Measurements from ENCODE around the gene TM2D1.

The TM2D1 gene

DNA sequence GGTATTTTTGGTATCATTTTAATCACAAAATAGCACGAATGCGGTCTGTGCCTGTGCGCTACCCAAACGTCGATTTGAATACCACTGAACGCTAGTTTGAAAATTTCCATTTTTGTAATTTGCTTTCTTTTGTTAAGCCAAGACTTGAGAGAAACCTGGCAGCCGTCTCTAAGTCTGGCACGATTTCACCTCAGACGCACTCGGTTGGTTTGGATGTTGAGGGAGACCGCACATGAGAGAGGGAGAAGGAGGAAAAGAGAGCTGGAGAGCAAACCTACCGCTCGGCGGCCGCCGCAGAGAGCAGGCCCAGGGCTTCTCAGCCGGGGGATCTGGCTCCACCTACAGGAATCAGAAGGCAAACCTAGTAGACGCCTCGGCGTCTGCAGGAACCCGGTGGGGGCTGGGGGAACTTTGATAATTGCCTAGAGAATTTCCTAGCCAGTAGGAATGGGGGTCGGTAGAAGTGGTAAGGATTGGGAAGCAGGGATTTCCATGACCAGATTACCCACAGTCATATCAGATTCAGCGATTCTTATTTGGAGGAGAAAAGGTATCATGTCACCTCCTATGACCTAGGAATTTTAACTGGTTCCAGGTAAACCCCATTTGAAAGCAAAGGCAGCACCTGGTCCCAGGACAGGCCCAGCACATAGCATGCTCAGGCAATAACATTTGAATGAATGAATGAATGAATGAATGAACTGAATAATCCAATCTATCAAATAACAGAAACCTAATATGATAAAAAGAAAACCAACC is 83.2 kb downstream of the TM2D1 start:
- DNase-seq: peak; percentile 75

DNA sequence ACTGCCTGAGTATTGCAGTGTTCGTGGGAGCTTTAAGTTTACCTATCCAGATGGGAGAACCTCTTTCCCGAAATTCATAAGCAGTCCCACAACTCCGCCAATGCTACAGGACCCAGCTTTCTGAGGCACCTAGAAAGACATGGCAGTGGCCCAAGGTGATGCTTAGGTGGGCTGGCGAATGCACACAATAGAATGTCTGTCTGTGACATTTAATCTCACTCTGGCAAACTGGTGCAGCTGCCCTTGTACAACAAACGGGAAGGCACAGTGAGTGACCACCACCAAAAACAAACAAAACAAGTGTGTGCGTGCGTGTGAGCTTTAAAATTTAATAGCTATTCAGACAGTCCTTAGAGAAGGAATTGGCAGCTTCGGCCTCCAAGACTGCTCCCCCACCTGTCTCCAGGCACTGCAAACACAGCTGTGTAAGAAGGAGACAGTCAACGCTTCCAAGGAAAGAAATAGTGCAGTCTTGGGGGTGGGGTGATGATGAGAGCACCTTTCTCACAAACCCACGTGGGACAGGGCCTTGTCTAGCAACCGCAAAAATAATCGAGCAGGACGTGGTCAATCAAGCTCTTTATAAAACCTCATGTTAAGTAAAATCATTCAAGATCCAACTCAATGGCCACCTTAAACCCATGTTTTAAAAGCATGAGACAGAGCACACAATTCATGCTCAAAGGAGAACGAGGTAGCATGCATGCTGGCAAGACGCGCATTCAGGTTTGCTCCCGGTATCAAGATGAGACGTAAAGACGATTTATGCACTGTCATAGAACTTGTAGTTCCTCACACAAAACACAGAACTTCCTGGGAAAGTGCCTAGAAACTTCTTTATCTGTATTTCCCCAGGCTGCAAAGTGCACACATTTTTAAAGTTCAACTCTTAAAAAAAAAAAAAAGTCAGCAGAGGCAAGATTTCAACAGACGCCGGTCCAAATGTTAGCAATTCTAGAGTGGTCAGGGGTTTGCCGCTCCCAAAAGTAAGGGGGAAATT is 84.1 kb downstream of the TM2D1 start:
- DNase-seq: peak; percentile 3

GRCh38 chr1:61639608-61640336 is 85.2 kb downstream of the TM2D1 start:
- no peak for DNase-seq

GRCh38 chr1:61638911-61639605 is 85.9 kb downstream of the TM2D1 start:
- DNase-seq: no peak

- no peak for DNase-seq
Observed at GRCh38 chr1:61638296-61638695, 86.6 kb downstream of the TM2D1 start.

DNA sequence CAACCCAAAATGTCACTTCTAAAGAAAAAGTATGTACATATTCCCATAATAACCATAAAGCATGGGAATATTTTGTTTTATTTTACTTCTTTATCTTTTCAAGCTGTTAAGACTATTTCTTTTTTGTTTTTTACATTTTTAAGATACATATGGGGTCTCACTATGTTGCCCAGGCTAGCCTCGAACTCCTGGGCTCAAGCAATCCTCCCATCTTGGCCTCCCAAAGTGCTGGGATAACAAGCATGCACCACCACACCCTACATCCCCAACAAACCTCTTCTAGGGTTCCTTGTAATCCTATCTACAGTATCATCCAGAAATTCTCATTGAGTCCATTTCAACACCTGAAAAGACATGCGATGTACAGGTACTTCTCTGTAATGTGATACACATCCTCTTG is 87.5 kb downstream of the TM2D1 start:
- DNase-seq: no peak

- no peak for DNase-seq
Observed at GRCh38 chr1:61636814-61637213, 88.1 kb downstream of the TM2D1 start.

- DNase-seq: no peak
Observed at GRCh38 chr1:61636376-61636775, 88.6 kb downstream of the TM2D1 start.

DNA sequence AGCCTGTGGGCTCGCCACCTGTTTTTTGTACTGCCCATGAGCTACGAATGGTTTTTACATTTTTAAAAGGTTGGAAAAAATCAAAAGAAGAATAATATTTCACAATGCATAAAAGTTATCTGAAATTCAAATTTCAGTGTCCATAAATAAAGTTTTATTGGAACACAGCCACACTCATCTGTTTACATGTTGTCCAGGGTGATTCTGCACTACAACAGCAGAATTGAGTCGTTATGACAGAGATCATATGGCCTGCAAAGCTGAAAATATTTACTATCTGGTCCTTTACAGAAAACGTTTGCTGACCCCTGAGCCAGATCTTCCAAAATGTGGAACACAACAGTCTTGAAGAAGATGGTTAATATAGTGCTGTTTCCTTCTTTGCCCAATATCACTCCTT is 89.4 kb downstream of the TM2D1 start:
- DNase-seq: no peak

DNA sequence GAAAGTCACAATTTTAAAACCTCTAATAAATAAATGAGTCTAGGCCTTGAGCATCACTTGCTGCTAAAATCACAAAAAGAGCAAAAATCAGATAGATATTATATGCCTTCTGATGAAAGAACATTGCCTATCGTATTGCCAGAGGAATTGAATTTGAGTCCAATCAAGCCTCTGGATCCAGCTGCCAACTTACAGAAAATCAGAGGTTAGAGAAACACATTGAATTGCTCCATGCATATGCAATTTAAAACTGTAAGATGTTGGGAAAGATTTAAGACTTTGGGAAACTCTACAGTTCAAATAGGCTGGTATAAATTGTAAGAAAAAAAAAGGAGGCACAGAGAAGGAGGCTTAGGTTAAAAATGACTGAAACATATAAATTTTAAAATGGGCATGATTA is 93.5 kb downstream of the TM2D1 start:
- DNase-seq: no peak

All from CD4-positive, alpha-beta T cell treated with Interleukin-6 for 4 hours (primary cell).